Muscle layer of duodenum (tissue), 2 donors: ENCODE data around the gene CAMK4.
"Not testable (repeated sequence)": the region's sequence is repeated elsewhere in the genome, so short reads cannot be mapped to it uniquely, and the experiment has no call there.

Source experiments
- H3K27ac ChIP-seq: one replicate; pipeline ENCODE4 v1.7.0; 2013; ENCODE audit warnings: mild to moderate bottlenecking, low read length
- H3K27me3 ChIP-seq: one replicate; pipeline ENCODE4 v1.7.0; 2013; ENCODE audit warnings: low read depth, mild to moderate bottlenecking, control low read depth, low read length
- H3K36me3 ChIP-seq, 2 donors: one replicate each; pipeline ENCODE4 v1.7.0; 2013; ENCODE audit warnings: low read length in 2 of 2, control low read depth in 1 of 2, mild to moderate bottlenecking in 1 of 2; ENCODE audit not compliant: insufficient read depth in 2 of 2, control insufficient read depth in 1 of 2
- H3K4me1 ChIP-seq, 2 donors: one replicate each; pipeline ENCODE4 v1.7.0; 2013; ENCODE audit warnings: low read length in 2 of 2, mild to moderate bottlenecking in 2 of 2, control low read depth in 1 of 2, moderate library complexity in 1 of 2; ENCODE audit not compliant: insufficient read depth in 2 of 2, control insufficient read depth in 1 of 2
- H3K4me3 ChIP-seq, 2 donors: one replicate each; pipeline ENCODE4 v1.7.0; 2013; ENCODE audit warnings: low read length in 2 of 2, low read depth in 1 of 2, mild to moderate bottlenecking in 1 of 2
- H3K9me3 ChIP-seq, 2 donors: one replicate each; pipeline ENCODE4 v1.7.0; 2013; ENCODE audit warnings: low read length in 2 of 2, control low read depth in 1 of 2, mild to moderate bottlenecking in 1 of 2; ENCODE audit not compliant: control insufficient read depth in 1 of 2
- donor health status: healthy.

The CAMK4 gene

GRCh38 chr5:111408817-111409216 is 184.6 kb downstream of the CAMK4 start:
- H3K9me3 ChIP-seq = no peaks in the 10 kb centered on the region
- H3K4me1 ChIP-seq = no peaks in the 10 kb centered on the region
- H3K27ac ChIP-seq = no peak overlapping the region
- H3K36me3 ChIP-seq = no peaks in the 10 kb centered on the region
- H3K4me3 ChIP-seq = no peak overlapping the region
- H3K27me3 ChIP-seq = no peaks in the 10 kb centered on the region

- not testable (repeated sequence) for H3K36me3 ChIP-seq, H3K27me3 ChIP-seq, H3K27ac ChIP-seq, H3K4me3 ChIP-seq, H3K4me1 ChIP-seq, H3K9me3 ChIP-seq
Observed at GRCh38 chr5:111409266-111409665, 185.1 kb downstream of the CAMK4 start.

GRCh38 chr5:111410067-111410466 is 185.9 kb downstream of the CAMK4 start:
- H3K9me3 ChIP-seq, H3K27ac ChIP-seq, H3K4me3 ChIP-seq, H3K27me3 ChIP-seq, H3K36me3 ChIP-seq, H3K4me1 ChIP-seq: not testable (repeated sequence)

- no peak overlapping the region for H3K27ac ChIP-seq
- H3K36me3 ChIP-seq = no peaks in the 10 kb centered on the region
- H3K4me1 ChIP-seq = no peaks in the 10 kb centered on the region
- H3K9me3 ChIP-seq = no peaks in the 10 kb centered on the region
- no peaks in the 10 kb centered on the region for H3K27me3 ChIP-seq
- H3K4me3 ChIP-seq = no peak overlapping the region
Observed at GRCh38 chr5:111411301-111411700, 187.1 kb downstream of the CAMK4 start.

- Histone ChIP-seq H3K27me3 (no peaks in the 10 kb centered on the region), H3K9me3 (no peaks in the 10 kb centered on the region), H3K4me1 (no peaks in the 10 kb centered on the region)
Observed at GRCh38 chr5:111412593-111412992, 188.4 kb downstream of the CAMK4 start.

GRCh38 chr5:111415053-111415452 is 190.9 kb downstream of the CAMK4 start:
- no peak overlapping the region for H3K4me3 ChIP-seq
- H3K27me3 ChIP-seq = no peaks in the 10 kb centered on the region
- no peak overlapping the region for H3K27ac ChIP-seq
- no peaks in the 10 kb centered on the region for H3K36me3 ChIP-seq
- no peaks in the 10 kb centered on the region for H3K4me1 ChIP-seq
- no peaks in the 10 kb centered on the region for H3K9me3 ChIP-seq

More at GRCh38 chr5:111412593-111412992, 188.4 kb downstream of the CAMK4 start:
- H3K36me3 ChIP-seq = no peaks in the 10 kb centered on the region
- H3K4me3 ChIP-seq = no peak overlapping the region
- no peak overlapping the region for H3K27ac ChIP-seq

- H3K4me1 ChIP-seq = no peaks in the 10 kb centered on the region
- no peaks in the 10 kb centered on the region for H3K27me3 ChIP-seq
- H3K4me3 ChIP-seq = no peak overlapping the region
- H3K27ac ChIP-seq = no peak overlapping the region
- no peaks in the 10 kb centered on the region for H3K9me3 ChIP-seq
- H3K36me3 ChIP-seq = no peaks in the 10 kb centered on the region
Observed at GRCh38 chr5:111422245-111422644, 198.1 kb downstream of the CAMK4 start.

GRCh38 chr5:111422747-111423720 is 198.8 kb downstream of the CAMK4 start:
- H3K9me3 ChIP-seq = no peaks in the 10 kb centered on the region
- no peaks in the 10 kb centered on the region for H3K4me1 ChIP-seq
- H3K36me3 ChIP-seq = no peaks in the 10 kb centered on the region
- no peak overlapping the region for H3K27ac ChIP-seq
- no peak overlapping the region for H3K4me3 ChIP-seq
- no peaks in the 10 kb centered on the region for H3K27me3 ChIP-seq

- Histone ChIP-seq H3K9me3 (no peaks in the 10 kb centered on the region), H3K4me1 (no peaks in the 10 kb centered on the region), H3K27me3 (no peaks in the 10 kb centered on the region), H3K36me3 (no peaks in the 10 kb centered on the region), H3K27ac (no peak overlapping the region), H3K4me3 (no peak overlapping the region)
Observed at GRCh38 chr5:111425205-111425604, 201.0 kb downstream of the CAMK4 start.

- Histone ChIP-seq H3K4me3 (no peak overlapping the region), H3K27ac (no peak overlapping the region), H3K4me1 (no peaks in the 10 kb centered on the region), H3K36me3 (no peaks in the 10 kb centered on the region), H3K9me3 (no peaks in the 10 kb centered on the region), H3K27me3 (no peaks in the 10 kb centered on the region)
Observed at GRCh38 chr5:111427762-111428161, 203.6 kb downstream of the CAMK4 start.

- Histone ChIP-seq H3K27me3 (no peaks in the 10 kb centered on the region), H3K4me3 (no peak overlapping the region), H3K27ac (no peak overlapping the region), H3K4me1 (no peaks in the 10 kb centered on the region), H3K9me3 (no peaks in the 10 kb centered on the region), H3K36me3 (no peaks in the 10 kb centered on the region)
Observed at GRCh38 chr5:111432883-111433536, 208.8 kb downstream of the CAMK4 start.
